HEK293 (cell line): ENCODE data around the gene SAMD11.

Experiments used
- KLF9 ChIP-seq: fragments of 450-650 bp; formaldehyde crosslinking; IDR thresholded peaks from 2 replicates; pipeline ENCODE4 v1.5.1; 2016; ENCODE audit warnings: missing biosample characterization, missing genetic modification characterization, low read depth
- ZBTB20 ChIP-seq: fragments of 450-650 bp; formaldehyde crosslinking; IDR thresholded peaks from 2 replicates; pipeline ENCODE4 v1.5.1; 2016; ENCODE audit warnings: missing biosample characterization, missing genetic modification characterization
- ZNF138 ChIP-seq: fragments of 450-650 bp; formaldehyde crosslinking; IDR thresholded peaks from 2 replicates; pipeline ENCODE4 v1.5.1; 2016; ENCODE audit warnings: missing biosample characterization, missing genetic modification characterization, borderline replicate concordance
- ZNF274 ChIP-seq, 2 experiments: fragments of 200-500 bp in 1 of 2; fragments of 450-650 bp in 1 of 2; sonication (Bioruptor generic) in 1 of 2; formaldehyde crosslinking in 1 of 2; IDR thresholded peaks; 2 replicates each; pipeline versions ENCODE4 v1.5.1 to v1.6.1; 2014 to 2016; ENCODE audit warnings: borderline replicate concordance in 1 of 2, inconsistent platforms in 1 of 2, low read length in 1 of 2, missing biosample characterization in 1 of 2, missing genetic modification characterization in 1 of 2
- ZNF76 ChIP-seq: fragments of 450-650 bp; formaldehyde crosslinking; IDR thresholded peaks from 2 replicates; pipeline ENCODE4; 2016; ENCODE audit warnings: low read depth, missing biosample characterization, missing genetic modification characterization, borderline replicate concordance
- ZSCAN16 ChIP-seq: fragments of 450-650 bp; formaldehyde crosslinking; IDR thresholded peaks from 2 replicates; pipeline ENCODE4 v1.5.1; 2016; ENCODE audit warnings: missing biosample characterization, missing genetic modification characterization
- TF ChIP-seq, protein P1 (sequence below): fragments of 450-650 bp; formaldehyde crosslinking; IDR thresholded peaks from 2 replicates; pipeline ENCODE4 v1.5.1; 2016; ENCODE audit warnings: missing biosample characterization, missing genetic modification characterization
- TF ChIP-seq, protein P2 (sequence below): fragments of 450-650 bp; formaldehyde crosslinking; IDR thresholded peaks from 2 replicates; pipeline ENCODE4 v1.5.1; 2016; ENCODE audit warnings: missing biosample characterization, missing genetic modification characterization, low read depth

- TF ChIP-seq, protein P1, sequence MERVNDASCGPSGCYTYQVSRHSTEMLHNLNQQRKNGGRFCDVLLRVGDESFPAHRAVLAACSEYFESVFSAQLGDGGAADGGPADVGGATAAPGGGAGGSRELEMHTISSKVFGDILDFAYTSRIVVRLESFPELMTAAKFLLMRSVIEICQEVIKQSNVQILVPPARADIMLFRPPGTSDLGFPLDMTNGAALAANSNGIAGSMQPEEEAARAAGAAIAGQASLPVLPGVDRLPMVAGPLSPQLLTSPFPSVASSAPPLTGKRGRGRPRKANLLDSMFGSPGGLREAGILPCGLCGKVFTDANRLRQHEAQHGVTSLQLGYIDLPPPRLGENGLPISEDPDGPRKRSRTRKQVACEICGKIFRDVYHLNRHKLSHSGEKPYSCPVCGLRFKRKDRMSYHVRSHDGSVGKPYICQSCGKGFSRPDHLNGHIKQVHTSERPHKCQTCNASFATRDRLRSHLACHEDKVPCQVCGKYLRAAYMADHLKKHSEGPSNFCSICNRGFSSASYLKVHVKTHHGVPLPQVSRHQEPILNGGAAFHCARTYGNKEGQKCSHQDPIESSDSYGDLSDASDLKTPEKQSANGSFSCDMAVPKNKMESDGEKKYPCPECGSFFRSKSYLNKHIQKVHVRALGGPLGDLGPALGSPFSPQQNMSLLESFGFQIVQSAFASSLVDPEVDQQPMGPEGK (tag by site-specific recombination) = no peak
- TF ChIP-seq KLF9 (tag by site-specific recombination) (no peak), ZNF76 (no peak), ZNF274 (IDR thresholded peaks at IDR 0.05; ENCODE audit: low read length) (no peak), ZNF274 (tag by site-specific recombination; IDR thresholded peaks at IDR 0.05; ENCODE audit: borderline replicate concordance) (no peak), ZSCAN16 (tag by site-specific recombination) (no peak), ZBTB20 (tag by site-specific recombination) (0 out of 2 replicates have a peak, but pooled peaks have one; percentile 8), ZNF138 (tag by site-specific recombination) (no peak)
- TF ChIP-seq, protein P2, sequence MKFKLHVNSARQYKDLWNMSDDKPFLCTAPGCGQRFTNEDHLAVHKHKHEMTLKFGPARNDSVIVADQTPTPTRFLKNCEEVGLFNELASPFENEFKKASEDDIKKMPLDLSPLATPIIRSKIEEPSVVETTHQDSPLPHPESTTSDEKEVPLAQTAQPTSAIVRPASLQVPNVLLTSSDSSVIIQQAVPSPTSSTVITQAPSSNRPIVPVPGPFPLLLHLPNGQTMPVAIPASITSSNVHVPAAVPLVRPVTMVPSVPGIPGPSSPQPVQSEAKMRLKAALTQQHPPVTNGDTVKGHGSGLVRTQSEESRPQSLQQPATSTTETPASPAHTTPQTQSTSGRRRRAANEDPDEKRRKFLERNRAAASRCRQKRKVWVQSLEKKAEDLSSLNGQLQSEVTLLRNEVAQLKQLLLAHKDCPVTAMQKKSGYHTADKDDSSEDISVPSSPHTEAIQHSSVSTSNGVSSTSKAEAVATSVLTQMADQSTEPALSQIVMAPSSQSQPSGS (tag by site-specific recombination) = no peak
These were observed 9.3 kb downstream of the SAMD11 start for GRCh38 chr1:932776-933602.
